Measurements from ENCODE around the gene ZMYND15. TPM values are rescaled to one million over a fixed set of nuclear protein-coding genes. Genes with fewer than 3 reads are reported as not detected.

ZMYND15 gene
- total and polyA plus RNA-seq, 2 of the 13 experiments (the other 11 are each of a cell fraction or from before 2014, with no cell fraction given): 0.24 to 2.7 TPM

DNA sequence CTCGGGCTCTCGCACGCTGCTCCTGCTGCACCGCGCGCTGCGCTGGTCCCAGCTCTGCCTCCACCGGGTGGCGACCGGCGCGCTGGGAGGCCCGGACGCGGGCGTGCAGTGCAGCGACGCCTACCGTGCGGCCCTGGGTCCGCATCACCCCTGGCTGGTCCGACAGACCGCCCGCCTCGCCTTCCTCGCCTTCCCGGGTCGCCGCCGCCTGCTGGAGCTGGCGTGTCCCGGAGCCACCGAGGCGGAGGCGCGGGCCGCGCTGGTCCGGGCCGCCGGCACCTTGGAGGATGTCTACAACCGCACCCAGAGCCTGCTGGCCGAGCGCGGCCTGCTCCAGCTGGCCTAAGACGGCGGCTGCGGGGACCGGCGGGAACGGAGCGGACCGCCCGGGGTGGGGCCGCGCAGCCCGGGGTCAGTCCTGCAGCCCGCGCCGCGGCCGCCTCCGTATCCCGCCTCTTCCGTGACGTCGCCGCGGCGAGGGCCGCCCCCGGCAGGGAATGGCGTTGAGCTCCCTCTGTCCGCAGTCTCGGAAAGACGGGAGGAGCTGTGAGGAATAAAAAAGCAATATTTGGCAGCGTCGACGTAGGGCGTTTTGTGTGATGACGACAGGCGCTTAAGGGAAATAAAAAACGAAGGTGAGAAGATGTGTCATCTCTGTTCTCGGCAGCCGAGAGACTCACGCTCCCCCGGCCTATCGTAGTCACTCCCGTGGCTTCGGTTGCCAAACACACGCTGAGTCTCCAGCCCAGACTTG is 50.5 kb downstream of the ZMYND15 start (continued):
- TF ChIP-seq, protein P1, sequence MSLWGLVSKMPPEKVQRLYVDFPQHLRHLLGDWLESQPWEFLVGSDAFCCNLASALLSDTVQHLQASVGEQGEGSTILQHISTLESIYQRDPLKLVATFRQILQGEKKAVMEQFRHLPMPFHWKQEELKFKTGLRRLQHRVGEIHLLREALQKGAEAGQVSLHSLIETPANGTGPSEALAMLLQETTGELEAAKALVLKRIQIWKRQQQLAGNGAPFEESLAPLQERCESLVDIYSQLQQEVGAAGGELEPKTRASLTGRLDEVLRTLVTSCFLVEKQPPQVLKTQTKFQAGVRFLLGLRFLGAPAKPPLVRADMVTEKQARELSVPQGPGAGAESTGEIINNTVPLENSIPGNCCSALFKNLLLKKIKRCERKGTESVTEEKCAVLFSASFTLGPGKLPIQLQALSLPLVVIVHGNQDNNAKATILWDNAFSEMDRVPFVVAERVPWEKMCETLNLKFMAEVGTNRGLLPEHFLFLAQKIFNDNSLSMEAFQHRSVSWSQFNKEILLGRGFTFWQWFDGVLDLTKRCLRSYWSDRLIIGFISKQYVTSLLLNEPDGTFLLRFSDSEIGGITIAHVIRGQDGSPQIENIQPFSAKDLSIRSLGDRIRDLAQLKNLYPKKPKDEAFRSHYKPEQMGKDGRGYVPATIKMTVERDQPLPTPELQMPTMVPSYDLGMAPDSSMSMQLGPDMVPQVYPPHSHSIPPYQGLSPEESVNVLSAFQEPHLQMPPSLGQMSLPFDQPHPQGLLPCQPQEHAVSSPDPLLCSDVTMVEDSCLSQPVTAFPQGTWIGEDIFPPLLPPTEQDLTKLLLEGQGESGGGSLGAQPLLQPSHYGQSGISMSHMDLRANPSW (CRISPR knock-in tag; IDR thresholded peaks at IDR 0.05; ENCODE audit: borderline replicate concordance): no peak
- TF ChIP-seq NFIC (IDR thresholded peaks at IDR 0.05; ENCODE audit: low read length) (no peak), TEAD2 (CRISPR knock-in tag; IDR thresholded peaks at IDR 0.05) (no peak), ZNF264 (CRISPR knock-in tag; IDR thresholded peaks at IDR 0.05) (0 out of 2 replicates have a peak, but pooled peaks have one; percentile 16), TGIF2 (CRISPR knock-in tag; IDR thresholded peaks at IDR 0.05) (no peak), TP53 (CRISPR knock-in tag; conservative IDR thresholded peaks at IDR 0.05) (no peak; the same call in 1 of the 2 replicates), PHF21A (CRISPR knock-in tag; IDR thresholded peaks at IDR 0.05) (no peak), NBN (conservative IDR thresholded peaks at IDR 0.05) (no peak), ZNF282 (IDR thresholded peaks at IDR 0.05; ENCODE audit: partially characterized antibody) (no peak), SALL2 (CRISPR knock-in tag; IDR thresholded peaks at IDR 0.05) (peak; percentile 89), STAT5B (CRISPR knock-in tag; IDR thresholded peaks at IDR 0.05) (no peak), ZNF256 (CRISPR knock-in tag; conservative IDR thresholded peaks at IDR 0.05) (no peak), ZFY (CRISPR knock-in tag; IDR thresholded peaks at IDR 0.05) (peak; percentile 92), ZNF331 (CRISPR knock-in tag; IDR thresholded peaks at IDR 0.05) (peak; percentile 54; the same call in 1 of the 2 replicates), ZSCAN9 (CRISPR knock-in tag; IDR thresholded peaks at IDR 0.05; ENCODE audit: borderline replicate concordance) (no peak; the same call in 1 of the 2 replicates), ZNF33B (CRISPR knock-in tag; IDR thresholded peaks at IDR 0.05) (no peak)
- TF ChIP-seq, protein P2, sequence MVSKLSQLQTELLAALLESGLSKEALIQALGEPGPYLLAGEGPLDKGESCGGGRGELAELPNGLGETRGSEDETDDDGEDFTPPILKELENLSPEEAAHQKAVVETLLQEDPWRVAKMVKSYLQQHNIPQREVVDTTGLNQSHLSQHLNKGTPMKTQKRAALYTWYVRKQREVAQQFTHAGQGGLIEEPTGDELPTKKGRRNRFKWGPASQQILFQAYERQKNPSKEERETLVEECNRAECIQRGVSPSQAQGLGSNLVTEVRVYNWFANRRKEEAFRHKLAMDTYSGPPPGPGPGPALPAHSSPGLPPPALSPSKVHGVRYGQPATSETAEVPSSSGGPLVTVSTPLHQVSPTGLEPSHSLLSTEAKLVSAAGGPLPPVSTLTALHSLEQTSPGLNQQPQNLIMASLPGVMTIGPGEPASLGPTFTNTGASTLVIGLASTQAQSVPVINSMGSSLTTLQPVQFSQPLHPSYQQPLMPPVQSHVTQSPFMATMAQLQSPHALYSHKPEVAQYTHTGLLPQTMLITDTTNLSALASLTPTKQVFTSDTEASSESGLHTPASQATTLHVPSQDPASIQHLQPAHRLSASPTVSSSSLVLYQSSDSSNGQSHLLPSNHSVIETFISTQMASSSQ (IDR thresholded peaks at IDR 0.05; ENCODE audit: low read depth): no peak
- TF ChIP-seq, protein P2 (CRISPR knock-in tag; IDR thresholded peaks at IDR 0.05; ENCODE audit: borderline replicate concordance): peak; percentile 87
- TF ChIP-seq, protein P3, sequence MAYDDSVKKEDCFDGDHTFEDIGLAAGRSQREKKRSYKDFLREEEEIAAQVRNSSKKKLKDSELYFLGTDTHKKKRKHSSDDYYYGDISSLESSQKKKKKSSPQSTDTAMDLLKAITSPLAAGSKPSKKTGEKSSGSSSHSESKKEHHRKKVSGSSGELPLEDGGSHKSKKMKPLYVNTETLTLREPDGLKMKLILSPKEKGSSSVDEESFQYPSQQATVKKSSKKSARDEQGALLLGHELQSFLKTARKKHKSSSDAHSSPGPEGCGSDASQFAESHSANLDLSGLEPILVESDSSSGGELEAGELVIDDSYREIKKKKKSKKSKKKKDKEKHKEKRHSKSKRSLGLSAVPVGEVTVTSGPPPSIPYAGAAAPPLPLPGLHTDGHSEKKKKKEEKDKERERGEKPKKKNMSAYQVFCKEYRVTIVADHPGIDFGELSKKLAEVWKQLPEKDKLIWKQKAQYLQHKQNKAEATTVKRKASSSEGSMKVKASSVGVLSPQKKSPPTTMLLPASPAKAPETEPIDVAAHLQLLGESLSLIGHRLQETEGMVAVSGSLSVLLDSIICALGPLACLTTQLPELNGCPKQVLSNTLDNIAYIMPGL (CRISPR knock-in tag; IDR thresholded peaks at IDR 0.05; ENCODE audit: borderline replicate concordance in 1 of 2, low read depth in 1 of 2): peak; percentile 95 to 98
- TF ChIP-seq, protein P4, sequence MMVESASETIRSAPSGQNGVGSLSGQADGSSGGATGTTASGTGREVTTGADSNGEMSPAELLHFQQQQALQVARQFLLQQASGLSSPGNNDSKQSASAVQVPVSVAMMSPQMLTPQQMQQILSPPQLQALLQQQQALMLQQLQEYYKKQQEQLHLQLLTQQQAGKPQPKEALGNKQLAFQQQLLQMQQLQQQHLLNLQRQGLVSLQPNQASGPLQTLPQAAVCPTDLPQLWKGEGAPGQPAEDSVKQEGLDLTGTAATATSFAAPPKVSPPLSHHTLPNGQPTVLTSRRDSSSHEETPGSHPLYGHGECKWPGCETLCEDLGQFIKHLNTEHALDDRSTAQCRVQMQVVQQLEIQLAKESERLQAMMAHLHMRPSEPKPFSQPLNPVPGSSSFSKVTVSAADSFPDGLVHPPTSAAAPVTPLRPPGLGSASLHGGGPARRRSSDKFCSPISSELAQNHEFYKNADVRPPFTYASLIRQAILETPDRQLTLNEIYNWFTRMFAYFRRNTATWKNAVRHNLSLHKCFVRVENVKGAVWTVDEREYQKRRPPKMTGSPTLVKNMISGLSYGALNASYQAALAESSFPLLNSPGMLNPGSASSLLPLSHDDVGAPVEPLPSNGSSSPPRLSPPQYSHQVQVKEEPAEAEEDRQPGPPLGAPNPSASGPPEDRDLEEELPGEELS (CRISPR knock-in tag; IDR thresholded peaks at IDR 0.05): peak; percentile 22; the same call in 1 of the 2 replicates
